Calu3 (cell line): ENCODE results near the gene MYBBP1A. TPM values are rescaled to one million over a fixed set of nuclear protein-coding genes. Genes with fewer than 3 reads are reported as not detected.
A peak's percentile ranks its signal among the peaks of the same experiment; 100 is the strongest.

ENCODE experiments used
- BruUV-seq: library from RNA; stranded (reverse); fragments of 400-500 nt; replicated peaks from 2 replicates; lab custom pipeline; 2021; lab: Mats Ljungman, UMichigan
- CTCF ChIA-PET: fragments of 300-600 bp; sonication (Branson Sonifier 250); formaldehyde crosslinking; loops from one replicate; lab custom pipeline; 2022; ENCODE audit warnings: antibody characterized with exemption; lab: Charles Lee
- DNase-seq: peaks from one replicate; pipeline ENCODE4 v3.0.0; 2022
- H3K27ac Mint-ChIP-seq: one replicate; pipeline ENCODE4 v1.8.0; 2022; ENCODE audit warnings: mixed read lengths; ENCODE audit not compliant: unreplicated experiment
- H3K27me3 Mint-ChIP-seq: one replicate; pipeline ENCODE4 v1.8.0; 2022; ENCODE audit warnings: mixed read lengths; ENCODE audit not compliant: unreplicated experiment
- H3K36me3 Mint-ChIP-seq: one replicate; pipeline ENCODE4 v1.8.0; 2022; ENCODE audit warnings: mild to moderate bottlenecking, moderate library complexity, mixed read lengths; ENCODE audit not compliant: insufficient read depth, unreplicated experiment
- H3K4me1 Mint-ChIP-seq: one replicate; pipeline ENCODE4 v1.8.0; 2022; ENCODE audit warnings: mild to moderate bottlenecking, low read depth, mixed read lengths; ENCODE audit not compliant: unreplicated experiment
- H3K4me3 Mint-ChIP-seq: one replicate; pipeline ENCODE4 v1.8.0; 2022; ENCODE audit warnings: mild to moderate bottlenecking, low read depth, moderate library complexity, mixed read lengths; ENCODE audit not compliant: unreplicated experiment
- H3K9me3 Mint-ChIP-seq: one replicate; pipeline ENCODE4 v1.8.0; 2022; ENCODE audit warnings: low read depth, mixed read lengths; ENCODE audit not compliant: unreplicated experiment
- intact Hi-C: fragments of 100-400 bp; cut with micrococcal nuclease; formaldehyde crosslinking; loops from one replicate; pipeline ENCODE4 v1.10.0; 2022; ENCODE audit not compliant: unreplicated experiment
- total RNA-seq: library from RNA; stranded (reverse); gene quantifications from 2 replicates; pipeline ENCODE4 v1.2.3, GENCODE V29; 2022
- TF ChIP-seq, protein P1 (sequence below): fragments of 200-600 bp; IDR thresholded peaks from one replicate; pipeline ENCODE4 v1.8.0; 2022; ENCODE audit warnings: antibody characterized with exemption; ENCODE audit not compliant: unreplicated experiment

The MYBBP1A gene
- total RNA-seq, 1 experiment from 2014 or later, result 64.2 TPM

DNA sequence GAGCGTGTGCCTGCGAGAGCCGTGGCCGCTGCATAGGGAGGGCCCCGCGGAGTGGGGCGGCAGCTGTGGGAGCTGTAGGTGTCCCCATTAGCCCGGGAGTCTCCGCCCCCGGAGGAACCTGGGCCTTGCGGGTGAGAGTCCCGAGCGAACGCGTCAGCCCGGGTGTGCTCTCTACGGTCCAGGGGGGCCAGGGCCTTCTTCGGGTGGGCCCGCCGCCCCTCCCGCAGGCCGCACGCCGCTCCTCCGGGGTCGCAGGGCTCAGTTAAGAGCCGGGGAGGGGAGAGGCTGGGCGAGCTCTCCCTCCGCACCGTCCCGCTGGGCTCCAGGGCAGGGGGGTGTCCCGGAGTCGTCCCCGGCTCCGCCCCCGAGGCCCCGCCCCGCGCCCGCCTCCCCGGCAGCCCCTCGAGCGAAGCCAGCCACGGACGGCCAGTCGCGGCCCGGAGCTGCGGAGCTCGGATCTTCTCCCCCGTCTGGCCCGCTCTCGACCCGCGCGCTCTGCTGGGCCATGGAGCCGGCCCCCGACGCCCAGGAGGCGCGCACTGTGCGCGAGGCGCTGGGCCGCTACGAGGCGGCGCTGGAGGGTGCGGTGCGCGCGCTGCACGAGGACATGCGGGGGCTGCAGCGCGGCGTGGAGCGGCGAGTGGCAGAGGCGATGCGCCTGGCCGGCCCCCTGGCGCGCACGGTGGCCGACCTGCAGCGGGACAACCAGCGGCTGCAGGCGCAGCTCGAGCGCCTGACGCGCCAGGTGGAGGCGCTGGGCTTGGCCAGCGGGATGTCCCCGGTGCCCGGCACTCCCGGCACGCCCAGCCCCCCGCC lies 29.1 kb upstream of the MYBBP1A start, which contains the start of gene SMTNL2:
SMTNL2 (plus strand) TSS at position 429 of the 816 bp plus-strand sequence; CDS start at position 506, 77 bp downstream.
- BruUV-seq, result no TSS peak
- Mint-ChIP-seq H3K4me1 (peaks cover 8% of the 10 kb centered on the region), H3K9me3 (no peaks in the 10 kb centered on the region), H3K4me3 (peak within 1 kb of the TSS; percentile 59), H3K27ac (no peak within 1 kb of the TSS), H3K36me3 (peaks cover 5% of the 10 kb centered on the region), H3K27me3 (peaks cover 96% of the 10 kb centered on the region)
- no peak for DNase-seq
- intact Hi-C loops, result no loop called here
- CTCF ChIA-PET, result no interaction called here
- TF ChIP-seq, protein P1, sequence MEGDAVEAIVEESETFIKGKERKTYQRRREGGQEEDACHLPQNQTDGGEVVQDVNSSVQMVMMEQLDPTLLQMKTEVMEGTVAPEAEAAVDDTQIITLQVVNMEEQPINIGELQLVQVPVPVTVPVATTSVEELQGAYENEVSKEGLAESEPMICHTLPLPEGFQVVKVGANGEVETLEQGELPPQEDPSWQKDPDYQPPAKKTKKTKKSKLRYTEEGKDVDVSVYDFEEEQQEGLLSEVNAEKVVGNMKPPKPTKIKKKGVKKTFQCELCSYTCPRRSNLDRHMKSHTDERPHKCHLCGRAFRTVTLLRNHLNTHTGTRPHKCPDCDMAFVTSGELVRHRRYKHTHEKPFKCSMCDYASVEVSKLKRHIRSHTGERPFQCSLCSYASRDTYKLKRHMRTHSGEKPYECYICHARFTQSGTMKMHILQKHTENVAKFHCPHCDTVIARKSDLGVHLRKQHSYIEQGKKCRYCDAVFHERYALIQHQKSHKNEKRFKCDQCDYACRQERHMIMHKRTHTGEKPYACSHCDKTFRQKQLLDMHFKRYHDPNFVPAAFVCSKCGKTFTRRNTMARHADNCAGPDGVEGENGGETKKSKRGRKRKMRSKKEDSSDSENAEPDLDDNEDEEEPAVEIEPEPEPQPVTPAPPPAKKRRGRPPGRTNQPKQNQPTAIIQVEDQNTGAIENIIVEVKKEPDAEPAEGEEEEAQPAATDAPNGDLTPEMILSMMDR, result no peak

DNA sequence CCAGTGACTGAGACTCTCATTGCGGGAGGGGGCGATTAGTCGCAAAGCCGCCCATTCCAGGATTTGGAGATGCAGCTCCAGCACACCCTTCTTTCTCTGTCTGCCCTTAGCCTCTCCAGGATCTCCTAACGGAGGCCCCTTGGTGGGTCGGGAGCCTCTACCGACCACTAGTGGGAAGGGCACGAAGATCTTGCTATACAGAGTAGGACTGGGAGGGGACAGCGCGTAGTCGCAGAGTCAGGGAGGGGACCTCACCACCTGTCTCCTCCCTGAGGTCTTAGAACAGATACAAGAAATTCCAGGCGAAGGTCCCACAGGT lies 28.6 kb upstream of the MYBBP1A start:
- Mint-ChIP-seq H3K27me3 (peaks cover 93% of the 10 kb centered on the region), H3K9me3 (no peaks in the 10 kb centered on the region), H3K36me3 (peaks cover 5% of the 10 kb centered on the region), H3K4me3 (peak overlapping the region; percentile 59), H3K27ac (no peak overlapping the region), H3K4me1 (peaks cover 8% of the 10 kb centered on the region)
- BruUV-seq, result no TSS peak
- TF ChIP-seq, protein P1, result no peak
- DNase-seq, result no peak
- CTCF ChIA-PET, result no interaction called here
- intact Hi-C loops, result no loop called here

DNA sequence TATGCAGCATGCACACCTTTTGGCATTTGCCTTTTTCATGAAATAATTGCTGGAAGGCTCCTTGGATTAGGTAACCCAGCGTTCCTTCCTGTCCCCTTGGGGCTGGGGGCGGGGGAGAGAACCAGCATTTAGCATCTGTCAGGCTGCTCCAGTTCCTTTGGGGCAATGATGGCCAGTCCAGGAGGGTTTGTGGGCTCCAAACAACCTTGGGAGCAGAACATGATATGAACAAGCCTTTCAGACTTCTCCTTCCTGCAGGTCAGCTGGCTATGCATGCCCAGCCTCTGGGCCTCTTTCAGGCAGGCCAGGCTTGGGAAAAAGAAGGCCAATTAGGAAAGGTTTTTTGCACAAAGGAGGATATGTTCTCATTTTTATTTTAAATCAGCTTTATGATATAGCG lies 28.0 kb upstream of the MYBBP1A start:
- Mint-ChIP-seq H3K27ac (no peak overlapping the region), H3K9me3 (no peaks in the 10 kb centered on the region), H3K4me1 (peaks cover 8% of the 10 kb centered on the region), H3K4me3 (no peak overlapping the region), H3K36me3 (peaks cover 5% of the 10 kb centered on the region), H3K27me3 (peaks cover 87% of the 10 kb centered on the region)
- BruUV-seq, result no TSS peak
- intact Hi-C loops, result no loop called here
- no peak for DNase-seq
- CTCF ChIA-PET, result no interaction called here
- TF ChIP-seq, protein P1, result no peak

DNA sequence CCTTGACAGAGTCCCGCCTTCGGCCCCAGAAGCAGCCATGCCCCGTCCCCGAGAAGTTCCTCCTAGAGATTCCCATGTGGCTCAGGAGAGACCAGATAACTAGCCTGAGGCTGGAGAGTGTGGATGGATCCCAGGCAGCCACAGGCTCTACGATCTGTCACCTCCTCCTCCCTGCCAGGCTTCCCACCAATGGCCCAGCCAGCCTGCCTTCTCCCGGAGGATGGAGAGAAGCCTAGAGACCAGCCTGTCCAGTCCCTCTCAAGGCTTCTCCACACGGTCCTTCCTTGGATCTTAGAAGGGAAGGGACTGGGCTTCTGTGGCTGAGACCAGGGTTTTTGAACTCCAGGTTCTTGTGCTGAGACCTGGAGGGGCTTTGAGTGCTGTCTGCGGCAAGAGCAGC lies 27.5 kb upstream of the MYBBP1A start:
- Mint-ChIP-seq H3K27ac (no peak overlapping the region), H3K9me3 (no peaks in the 10 kb centered on the region), H3K36me3 (peaks cover 5% of the 10 kb centered on the region), H3K27me3 (peaks cover 82% of the 10 kb centered on the region), H3K4me1 (peaks cover 8% of the 10 kb centered on the region), H3K4me3 (no peak overlapping the region)
- BruUV-seq, result no TSS peak
- intact Hi-C loops, result no loop called here
- CTCF ChIA-PET, result no interaction called here
- TF ChIP-seq, protein P1, result no peak
- no peak for DNase-seq
